T-helper 1 cell treated with Interleukin-12 subunit alpha and Interleukin-12 subunit beta and Interleukin-4 antibody, amounts not matched to agents 30 ng/mL and 1 ng/mL, for 36 hours (primary cell): ENCODE measurements around the gene TGFBR2. TPM values are rescaled to one million over a fixed set of nuclear protein-coding genes. Genes with fewer than 3 reads are reported as not detected.

Experiments
- intact Hi-C: fragments of 100-400 bp; cut with micrococcal nuclease; formaldehyde crosslinking; loops from one replicate; pipeline ENCODE4 v1.15.1; 2024
- total RNA-seq: library from RNA; stranded (reverse); gene quantifications from 2 replicates; pipeline ENCODE4 v1.2.3, GENCODE V29; 2022

The TGFBR2 gene
- total RNA-seq, 1 donor from 2014 or later: 58.7 TPM

- intact Hi-C loops: no loop called here
Observed at GRCh38 chr3:30737743-30738499, 131.5 kb downstream of the TGFBR2 start.

DNA sequence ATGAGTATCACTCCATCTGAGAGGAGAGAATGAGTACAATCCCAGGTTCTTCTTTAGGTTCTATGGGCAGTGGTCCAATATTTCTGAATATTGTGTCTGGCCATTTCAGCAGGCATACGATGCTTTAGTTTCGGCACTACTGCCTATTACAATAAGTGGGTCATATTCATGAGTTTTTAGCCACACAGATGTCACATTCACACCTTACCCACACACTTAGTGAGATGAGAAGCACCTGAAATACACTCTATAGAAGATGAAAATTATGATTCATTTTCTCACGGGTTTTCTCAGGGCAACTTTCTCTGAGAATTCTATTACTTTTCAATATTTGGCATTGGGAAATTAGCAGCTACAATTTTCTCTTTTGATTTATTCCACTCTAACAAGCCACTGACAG is 132.2 kb downstream of the TGFBR2 start:
- intact Hi-C loops: no loop called here

- intact Hi-C loops: no loop called here
Observed at GRCh38 chr3:30741889-30742288, 135.5 kb downstream of the TGFBR2 start.

GRCh38 chr3:30742796-30743619 is 136.6 kb downstream of the TGFBR2 start:
- intact Hi-C loops: no loop called here
